NCI-H2107 treated with DMSO at 0.1 percent for 48 hours (cell line): ENCODE measurements around the gene TCP11L2.
A peak's percentile ranks its signal among the peaks of the same experiment; 100 is the strongest.
"Not testable (repeated sequence)": the region's sequence is repeated elsewhere in the genome, so short reads cannot be mapped to it uniquely, and the experiment has no call there.

Experiments used
- DNase-seq: peaks from one replicate; lab custom pipeline; 2025; ENCODE audit not compliant: unreplicated experiment; lab: John Stamatoyannopoulos, UW

Gene TCP11L2

GRCh38 chr12:106282457-106283097 lies 20.0 kb upstream of the TCP11L2 start:
- no peak for DNase-seq

GRCh38 chr12:106284358-106285105 lies 18.0 kb upstream of the TCP11L2 start:
- DNase-seq, result peak; percentile 45

GRCh38 chr12:106285982-106286381 lies 16.6 kb upstream of the TCP11L2 start:
- DNase-seq, result peak; percentile 20

GRCh38 chr12:106286576-106287162 lies 15.9 kb upstream of the TCP11L2 start:
- not testable (repeated sequence) for DNase-seq

DNA sequence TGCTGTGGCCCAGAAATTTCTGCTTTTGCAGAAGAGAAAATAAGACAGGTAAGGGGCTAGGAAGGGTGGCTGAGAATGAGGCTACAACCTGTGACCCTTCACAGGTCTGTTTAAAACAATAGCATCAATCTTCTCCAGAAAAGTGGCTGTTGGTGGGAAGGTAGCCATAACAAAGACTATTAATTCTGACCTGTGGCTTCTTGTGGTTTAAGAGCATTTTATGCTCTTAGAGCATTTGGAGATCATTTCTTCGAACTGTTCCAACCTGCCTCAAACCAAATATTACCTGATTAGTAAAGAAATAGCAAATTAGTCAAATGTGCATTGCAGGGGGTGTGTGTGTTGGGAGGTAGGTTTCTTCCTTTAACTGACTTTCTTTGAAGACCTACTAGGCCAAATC lies 15.2 kb upstream of the TCP11L2 start:
- DNase-seq, result no peak

GRCh38 chr12:106288101-106288493 lies 14.4 kb upstream of the TCP11L2 start:
- no peak for DNase-seq

DNA sequence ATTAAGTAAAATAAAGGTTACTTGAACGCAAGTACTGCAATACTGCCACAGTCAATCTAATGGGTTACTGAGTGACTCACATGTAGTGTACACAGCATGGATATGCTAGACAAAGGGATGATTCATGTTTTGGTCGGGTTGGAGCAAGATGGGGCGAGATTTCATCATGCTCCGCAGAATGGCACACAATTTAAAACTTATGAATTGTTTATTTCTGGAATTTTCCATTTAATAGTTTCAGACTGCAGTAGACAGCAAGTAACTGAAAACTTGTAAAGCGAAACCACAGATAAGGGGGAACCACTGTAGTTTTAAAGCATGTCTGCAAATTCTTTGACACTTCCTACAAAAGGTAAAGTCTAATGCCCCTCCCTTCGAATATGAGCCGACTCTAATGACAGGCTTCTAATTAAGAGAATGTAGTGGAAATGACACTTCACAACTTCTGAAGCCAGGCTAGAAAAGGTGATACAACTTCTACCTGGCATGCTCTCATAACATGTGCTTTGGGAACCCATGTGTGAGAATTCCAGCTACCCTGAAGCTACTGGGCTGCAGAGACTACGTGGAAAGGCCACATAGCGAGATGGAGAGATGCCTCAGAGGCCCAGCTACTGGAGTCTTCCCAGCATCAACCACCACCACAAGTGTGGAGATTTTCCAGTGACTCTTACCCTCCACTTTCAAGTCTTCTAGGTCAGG lies 13.9 kb upstream of the TCP11L2 start:
- DNase-seq, result no peak

DNA sequence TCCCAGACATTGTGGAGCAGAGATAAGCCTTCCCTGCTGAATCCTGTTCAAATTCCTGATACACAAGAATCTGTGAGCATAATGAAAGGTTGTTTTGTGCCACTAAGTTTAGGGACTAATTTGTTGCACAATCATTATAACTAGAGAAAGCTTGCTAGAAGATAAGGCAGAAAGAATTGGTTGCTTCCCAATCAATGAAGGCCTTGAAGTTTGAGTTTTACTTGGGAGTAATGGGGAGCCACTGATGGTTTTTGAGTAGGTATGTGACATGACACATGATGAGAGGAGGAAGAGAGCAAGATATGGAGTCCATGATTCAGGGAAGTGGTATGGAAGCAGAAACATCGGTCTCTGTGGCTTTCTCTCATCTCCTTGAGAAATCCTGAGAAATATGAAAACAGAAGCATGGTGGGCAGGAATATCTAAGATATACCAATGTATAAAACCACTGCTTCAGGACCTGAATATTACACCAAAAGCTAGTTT lies 13.3 kb upstream of the TCP11L2 start:
- DNase-seq, result no peak

DNA sequence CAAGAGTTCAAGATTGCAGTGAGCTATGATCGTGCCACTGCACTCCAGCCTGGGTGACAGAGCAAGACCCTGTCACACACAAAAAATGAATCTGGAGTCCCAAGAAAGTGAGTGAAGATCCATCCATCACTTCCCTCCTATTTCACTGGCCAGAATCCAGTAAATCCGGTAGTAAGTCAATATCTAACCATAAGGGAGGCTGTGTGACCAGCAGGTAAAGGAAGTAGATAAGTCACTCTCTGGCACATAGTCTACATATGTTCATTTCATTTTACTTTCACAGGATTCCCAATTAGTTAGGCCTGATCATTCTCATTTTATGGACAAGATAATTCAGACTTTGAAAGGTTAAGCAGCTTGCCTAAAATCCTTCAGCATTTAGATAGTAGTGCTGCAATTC lies 11.9 kb upstream of the TCP11L2 start:
- DNase-seq, result no peak

DNA sequence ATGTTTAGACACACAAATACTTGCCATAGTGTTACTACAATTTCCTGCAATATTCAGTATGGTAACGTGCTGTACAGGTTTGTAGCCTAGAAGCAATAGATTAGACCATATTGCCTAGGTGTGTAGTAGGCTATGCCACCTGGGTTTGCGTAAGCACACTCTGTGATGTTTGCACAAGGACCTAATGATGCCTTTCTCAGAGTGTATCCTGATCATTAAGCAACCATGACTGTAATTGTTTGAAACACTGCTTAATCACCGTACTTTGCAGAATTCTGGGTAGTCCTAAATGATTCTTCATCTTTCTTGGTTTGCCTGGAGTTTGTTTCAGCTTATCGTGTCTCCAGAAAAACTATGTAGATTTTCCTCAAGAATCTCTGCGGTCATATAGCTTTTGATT lies 11.2 kb upstream of the TCP11L2 start:
- no peak for DNase-seq

GRCh38 chr12:106292339-106292738 lies 10.2 kb upstream of the TCP11L2 start:
- no peak for DNase-seq

GRCh38 chr12:106296179-106296877 lies 6.2 kb upstream of the TCP11L2 start:
- DNase-seq, result no peak

GRCh38 chr12:106297075-106297474 lies 5.5 kb upstream of the TCP11L2 start:
- DNase-seq, result no peak

DNA sequence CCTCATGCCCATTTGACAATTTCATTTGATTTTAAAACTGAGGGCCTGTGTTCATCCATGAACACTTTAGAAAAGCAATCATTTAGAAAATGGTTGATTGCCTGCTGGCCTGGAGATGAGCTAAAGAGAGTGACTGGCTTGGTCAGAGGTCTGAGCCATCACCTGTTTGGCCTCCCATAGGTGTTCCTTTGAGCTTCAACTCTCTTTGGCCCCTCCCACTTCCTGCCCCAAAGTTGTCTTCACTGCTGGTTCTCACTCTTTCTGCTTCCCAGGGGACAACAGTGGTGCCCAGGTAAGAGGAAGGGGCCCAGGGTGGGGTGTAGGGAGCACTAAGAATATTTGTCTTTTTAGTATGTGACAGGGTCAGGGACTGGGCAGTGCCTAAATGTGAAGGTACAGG lies 4.9 kb upstream of the TCP11L2 start:
- DNase-seq, result no peak

GRCh38 chr12:106299202-106299774 lies 3.2 kb upstream of the TCP11L2 start:
- DNase-seq, result no peak

DNA sequence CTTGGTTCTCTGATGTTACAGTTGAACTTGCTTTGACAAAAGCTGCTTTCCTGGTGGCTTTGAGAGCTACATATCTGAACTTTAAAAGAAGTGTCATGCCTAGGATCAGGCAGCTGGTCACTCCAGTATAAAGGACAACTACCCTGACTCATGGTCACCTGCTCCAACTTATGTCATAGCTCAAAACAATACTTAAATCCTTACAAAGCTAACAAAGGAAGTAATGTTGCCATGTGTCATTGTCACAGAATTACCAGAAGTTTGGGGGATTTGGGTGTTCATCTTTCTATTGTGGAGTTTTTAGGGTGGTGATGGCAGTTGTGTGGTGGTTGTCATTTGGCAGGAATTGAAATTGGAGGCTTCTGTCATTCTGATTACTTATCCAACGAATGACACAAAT lies 1.8 kb upstream of the TCP11L2 start:
- DNase-seq, result no peak

- DNase-seq, result no peak
These were observed 1.3 kb upstream of the TCP11L2 start for GRCh38 chr12:106301241-106301610.

DNA sequence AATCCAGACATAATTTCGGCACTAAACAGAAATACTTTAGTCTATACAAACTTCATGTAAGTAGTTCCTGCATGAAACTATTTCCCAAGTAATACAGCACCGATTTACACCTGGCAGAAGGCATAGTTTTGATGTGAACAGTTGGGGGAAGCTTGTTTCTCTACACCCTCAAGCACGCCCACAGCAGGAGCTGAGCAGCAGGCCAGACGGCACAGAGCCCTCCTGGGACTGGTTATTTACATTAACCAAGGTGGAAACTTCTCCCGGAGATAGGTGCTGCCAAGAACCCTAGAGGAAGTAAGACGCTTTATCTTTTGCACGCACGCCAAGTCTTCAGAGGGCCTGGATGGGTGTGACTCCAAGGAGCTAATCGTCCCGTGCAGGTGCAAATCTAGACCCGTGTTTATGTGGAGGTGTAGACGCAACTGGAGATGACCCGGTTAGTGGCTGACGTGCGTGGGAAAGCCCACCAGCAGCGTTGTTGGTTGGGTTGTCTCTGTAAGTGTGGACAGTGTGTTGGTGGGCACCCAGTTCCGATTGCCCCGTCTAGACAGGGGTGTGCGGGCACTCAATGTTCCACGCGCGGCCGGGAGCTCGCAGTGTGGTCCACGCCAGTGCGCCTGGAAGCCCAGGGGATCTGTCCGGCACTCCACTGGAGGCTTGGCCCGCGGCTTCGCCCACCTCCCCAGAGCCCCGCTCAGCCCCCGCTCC lies 767 bp upstream of the TCP11L2 start:
- peak; percentile 76 for DNase-seq

DNA sequence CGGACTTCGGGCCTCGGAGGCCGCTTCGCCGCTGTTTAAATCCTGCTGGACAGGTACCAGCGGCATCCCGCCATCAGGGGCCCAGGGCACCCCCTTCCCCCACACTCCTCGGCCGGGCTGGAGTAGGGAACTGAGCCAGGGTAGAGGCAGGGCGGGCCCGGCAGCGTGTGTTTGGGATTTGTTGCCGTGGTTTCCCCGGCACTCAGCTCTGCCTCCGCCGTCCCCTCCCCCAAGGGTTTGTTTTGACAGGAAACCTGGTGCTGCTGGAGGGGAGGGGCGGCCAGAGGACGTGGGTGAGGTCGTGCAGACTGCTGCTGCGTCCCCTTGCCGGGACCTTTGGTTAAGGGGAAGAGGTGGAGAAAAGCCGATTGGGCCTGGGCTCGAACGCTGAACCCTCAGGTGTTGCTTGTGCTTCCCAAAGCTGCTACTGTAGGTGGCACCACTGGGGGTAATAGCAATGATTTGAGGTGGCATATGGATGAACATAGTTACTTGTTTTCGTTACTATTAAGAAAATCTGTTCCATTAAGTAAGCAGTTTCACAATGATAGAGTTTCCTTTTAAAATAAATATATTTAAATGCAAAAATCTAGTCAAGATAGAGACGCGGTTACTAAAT lies 778 bp downstream of the TCP11L2 start:
- peak; percentile 50 for DNase-seq

GRCh38 chr12:106304001-106304421 lies 1.5 kb downstream of the TCP11L2 start:
- peak; percentile 61 for DNase-seq
